HL-60/S4 (cell line): ENCODE data around the gene PDE4D.

Experiments
- in situ Hi-C: fragments of 300-500 bp; cut with MboI; formaldehyde crosslinking; loops from 2 replicates; pipeline ENCODE4 v1.14.3; 2022; ENCODE audit warnings: low sequenced_read_pairs

PDE4D gene

GRCh38 chr5:59393585-59394420, 499.7 kb downstream of the PDE4D start:
- in situ Hi-C loops: loop anchor here (25.0 kb wide), 2 partner anchors 393 to 507 kb away; no protein-coding TSS in a partner anchor

- in situ Hi-C loops: loop anchor here (25.0 kb wide), 2 partner anchors 396 to 504 kb away; no protein-coding TSS in a partner anchor
Observed at GRCh38 chr5:59391576-59391975, 501.9 kb downstream of the PDE4D start.

- in situ Hi-C loops: loop anchor here (25.0 kb wide), 2 partner anchors 396 to 504 kb away; no protein-coding TSS in a partner anchor
Observed at GRCh38 chr5:59390989-59391388, 502.5 kb downstream of the PDE4D start.

GRCh38 chr5:59390074-59390659, 503.4 kb downstream of the PDE4D start:
- in situ Hi-C loops: loop anchor here (25.0 kb wide), 2 partner anchors 397 to 503 kb away; no protein-coding TSS in a partner anchor

GRCh38 chr5:59387127-59387526, 506.4 kb downstream of the PDE4D start:
- in situ Hi-C loops: loop anchor here (25.0 kb wide), 2 partner anchors 400 to 500 kb away; no protein-coding TSS in a partner anchor

GRCh38 chr5:59385700-59386099, 507.8 kb downstream of the PDE4D start:
- in situ Hi-C loops: loop anchor here (25.0 kb wide), 2 partner anchors 402 to 498 kb away; no protein-coding TSS in a partner anchor

GRCh38 chr5:59380350-59380951, 513.1 kb downstream of the PDE4D start:
- in situ Hi-C loops: loop anchor here (25.0 kb wide), 2 partner anchors 407 to 493 kb away; no protein-coding TSS in a partner anchor

GRCh38 chr5:59374036-59374435, 519.5 kb downstream of the PDE4D start:
- in situ Hi-C loops: loop anchor here (10.0 kb wide), 1 partner anchor 179 kb away; no protein-coding TSS in a partner anchor

GRCh38 chr5:59371525-59372127, 521.9 kb downstream of the PDE4D start:
- in situ Hi-C loops: loop anchor here (10.0 kb wide), 1 partner anchor 177 kb away; no protein-coding TSS in a partner anchor

- in situ Hi-C loops: no loop called here
Observed at GRCh38 chr5:59368951-59369350, 524.6 kb downstream of the PDE4D start.

- in situ Hi-C loops: no loop called here
Observed at GRCh38 chr5:59367791-59368394, 525.6 kb downstream of the PDE4D start.

- in situ Hi-C loops: no loop called here
Observed at GRCh38 chr5:59366784-59367183, 526.7 kb downstream of the PDE4D start.

GRCh38 chr5:59362438-59362837, 531.1 kb downstream of the PDE4D start:
- in situ Hi-C loops: no loop called here

- in situ Hi-C loops: no loop called here
Observed at GRCh38 chr5:59361454-59361853, 532.1 kb downstream of the PDE4D start.

- in situ Hi-C loops: no loop called here
Observed at GRCh38 chr5:59360130-59360555, 533.4 kb downstream of the PDE4D start.

GRCh38 chr5:59358005-59358861, 535.3 kb downstream of the PDE4D start:
- in situ Hi-C loops: no loop called here

GRCh38 chr5:59357381-59357977, 536.0 kb downstream of the PDE4D start:
- in situ Hi-C loops: no loop called here

GRCh38 chr5:59356813-59357380, 536.6 kb downstream of the PDE4D start:
- in situ Hi-C loops: no loop called here

- in situ Hi-C loops: no loop called here
Observed at GRCh38 chr5:59354811-59355210, 538.7 kb downstream of the PDE4D start.
